HEK293T (cell line): ENCODE data around the gene ADIPOR2.

Experiments used
- CTCF ChIA-PET: fragments of 350-600 bp; formaldehyde crosslinking; extraction: SDS; loops from one replicate; lab custom pipeline; 2021; ENCODE audit warnings: antibody characterized with exemption, inconsistent platforms; lab: Yijun Ruan, JAX
- POLR2A ChIA-PET: fragments of 350-600 bp; formaldehyde crosslinking; extraction: SDS; loops from one replicate; lab custom pipeline; 2020; ENCODE audit warnings: antibody characterized with exemption, inconsistent platforms; lab: Yijun Ruan, JAX
- DNase-seq: peaks from one replicate; pipeline ENCODE4 v3.0.0; 2012; ENCODE audit warnings: mixed read lengths; ENCODE audit errors: extremely low spot score
- ARNT ChIP-seq: fragments of 450-650 bp; IDR thresholded peaks from 2 replicates; pipeline ENCODE4 v1.6.1; 2017; ENCODE audit warnings: mild to moderate bottlenecking
- BHLHE40 ChIP-seq: fragments of 450-650 bp; IDR thresholded peaks from 2 replicates; pipeline ENCODE4 v1.6.1; 2016; ENCODE audit warnings: mild to moderate bottlenecking, moderate library complexity, borderline replicate concordance
- CTBP1 ChIP-seq: fragments of 450-650 bp; IDR thresholded peaks from 2 replicates; pipeline ENCODE4 v1.6.1; 2016; ENCODE audit warnings: borderline replicate concordance
- ELF4 ChIP-seq: fragments of 450-650 bp; IDR thresholded peaks from 2 replicates; pipeline ENCODE4 v1.6.1; 2017; ENCODE audit warnings: antibody characterized with exemption
- FOXA1 ChIP-seq: fragments of 450-650 bp; IDR thresholded peaks from 2 replicates; pipeline ENCODE4 v1.6.1; 2016; ENCODE audit warnings: mild to moderate bottlenecking
- FOXK2 ChIP-seq: fragments of 450-650 bp; IDR thresholded peaks from 2 replicates; pipeline ENCODE4 v1.6.1; 2016; ENCODE audit warnings: mild to moderate bottlenecking
- FOXM1 ChIP-seq: fragments of 450-650 bp; IDR thresholded peaks from 2 replicates; pipeline ENCODE4 v1.6.1; 2017; ENCODE audit warnings: mild to moderate bottlenecking, borderline replicate concordance
- HDGF ChIP-seq: fragments of 450-650 bp; IDR thresholded peaks from 2 replicates; pipeline ENCODE4 v1.6.1; 2017; ENCODE audit warnings: antibody characterized with exemption, borderline replicate concordance
- L3MBTL2 ChIP-seq: fragments of 450-650 bp; conservative IDR thresholded peaks from 2 replicates; pipeline ENCODE4 v1.6.1; 2016; ENCODE audit warnings: mild to moderate bottlenecking
- LEF1 ChIP-seq: fragments of 450-650 bp; IDR thresholded peaks from 2 replicates; pipeline ENCODE4 v1.6.1; 2017; ENCODE audit warnings: mild to moderate bottlenecking, borderline replicate concordance
- NFRKB ChIP-seq: fragments of 450-650 bp; IDR thresholded peaks from 2 replicates; pipeline ENCODE4 v1.6.1; 2016; ENCODE audit warnings: mild to moderate bottlenecking, moderate library complexity
- SP1 ChIP-seq: fragments of 450-650 bp; IDR thresholded peaks from 2 replicates; pipeline ENCODE4 v1.6.1; 2017
- SUZ12 ChIP-seq: fragments of 450-650 bp; IDR thresholded peaks from 2 replicates; pipeline ENCODE4 v1.6.1; 2016; ENCODE audit warnings: mild to moderate bottlenecking
- TARDBP ChIP-seq: fragments of 450-650 bp; IDR thresholded peaks from 2 replicates; pipeline ENCODE4 v1.6.1; 2016
- ZNF384 ChIP-seq: fragments of 450-650 bp; IDR thresholded peaks from 2 replicates; pipeline ENCODE4 v1.6.1; 2016
- TF ChIP-seq, protein P1 (sequence below): fragments of 450-650 bp; IDR thresholded peaks from 2 replicates; pipeline ENCODE4 v1.6.1; 2016

The ADIPOR2 gene

DNA sequence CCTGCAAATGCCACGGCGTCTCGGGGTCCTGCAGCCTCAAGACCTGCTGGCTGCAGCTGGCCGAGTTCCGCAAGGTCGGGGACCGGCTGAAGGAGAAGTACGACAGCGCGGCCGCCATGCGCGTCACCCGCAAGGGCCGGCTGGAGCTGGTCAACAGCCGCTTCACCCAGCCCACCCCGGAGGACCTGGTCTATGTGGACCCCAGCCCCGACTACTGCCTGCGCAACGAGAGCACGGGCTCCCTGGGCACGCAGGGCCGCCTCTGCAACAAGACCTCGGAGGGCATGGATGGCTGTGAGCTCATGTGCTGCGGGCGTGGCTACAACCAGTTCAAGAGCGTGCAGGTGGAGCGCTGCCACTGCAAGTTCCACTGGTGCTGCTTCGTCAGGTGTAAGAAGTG lies 45.1 kb upstream of the ADIPOR2 start:
- CTCF ChIA-PET = interaction anchor here (1.3 kb wide), 1 partner anchor 12 kb away, joined by 4 read pairs; no protein-coding TSS in a partner anchor
- POLR2A ChIA-PET = interaction anchor here (1.5 kb wide), 1 partner anchor 16 kb away, joined by 4 read pairs; no protein-coding TSS in a partner anchor
- DNase-seq = no peak
- no peak for TF ChIP-seq CTBP1
- no peak for TF ChIP-seq ZNF384
- TF ChIP-seq FOXK2 = no peak
- TF ChIP-seq HDGF = no peak
- TF ChIP-seq ARNT = no peak
- no peak for TF ChIP-seq FOXA1
- TF ChIP-seq TARDBP = no peak
- TF ChIP-seq ELF4 = no peak
- no peak for TF ChIP-seq L3MBTL2
- TF ChIP-seq, protein P1, sequence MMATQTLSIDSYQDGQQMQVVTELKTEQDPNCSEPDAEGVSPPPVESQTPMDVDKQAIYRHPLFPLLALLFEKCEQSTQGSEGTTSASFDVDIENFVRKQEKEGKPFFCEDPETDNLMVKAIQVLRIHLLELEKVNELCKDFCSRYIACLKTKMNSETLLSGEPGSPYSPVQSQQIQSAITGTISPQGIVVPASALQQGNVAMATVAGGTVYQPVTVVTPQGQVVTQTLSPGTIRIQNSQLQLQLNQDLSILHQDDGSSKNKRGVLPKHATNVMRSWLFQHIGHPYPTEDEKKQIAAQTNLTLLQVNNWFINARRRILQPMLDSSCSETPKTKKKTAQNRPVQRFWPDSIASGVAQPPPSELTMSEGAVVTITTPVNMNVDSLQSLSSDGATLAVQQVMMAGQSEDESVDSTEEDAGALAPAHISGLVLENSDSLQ = no peak
- no peak for TF ChIP-seq SP1

DNA sequence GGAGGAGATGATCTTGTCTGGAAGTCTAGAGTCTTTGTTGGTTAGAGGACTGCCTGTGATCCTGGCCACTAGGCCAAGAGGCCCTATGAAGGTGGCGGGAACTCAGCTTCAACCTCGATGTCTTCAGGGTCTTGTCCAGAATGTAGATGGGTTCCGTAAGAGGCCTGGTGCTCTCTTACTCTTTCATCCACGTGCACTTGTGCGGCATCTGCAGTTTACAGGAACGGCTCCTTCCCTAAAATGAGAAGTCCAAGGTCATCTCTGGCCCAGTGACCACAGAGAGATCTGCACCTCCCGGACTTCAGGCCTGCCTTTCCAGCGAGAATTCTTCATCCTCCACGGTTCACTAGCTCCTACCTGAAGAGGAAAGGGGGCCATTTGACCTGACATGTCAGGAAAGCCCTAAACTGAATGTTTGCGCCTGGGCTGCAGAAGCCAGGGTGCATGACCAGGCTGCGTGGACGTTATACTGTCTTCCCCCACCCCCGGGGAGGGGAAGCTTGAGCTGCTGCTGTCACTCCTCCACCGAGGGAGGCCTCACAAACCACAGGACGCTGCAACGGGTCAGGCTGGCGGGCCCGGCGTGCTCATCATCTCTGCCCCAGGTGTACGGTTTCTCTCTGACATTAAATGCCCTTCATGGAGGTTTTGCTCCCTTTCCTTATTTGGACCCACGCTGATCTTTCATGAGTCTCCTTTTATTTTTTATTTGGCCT lies 44.1 kb upstream of the ADIPOR2 start:
- POLR2A ChIA-PET = interaction anchor here (1.5 kb wide), 1 partner anchor 15 kb away, joined by 4 read pairs; no protein-coding TSS in a partner anchor
- CTCF ChIA-PET = interaction anchor here (1.2 to 1.3 kb wide), 2 partner anchors 13 to 146 kb away, joined by 3 to 4 read pairs; no protein-coding TSS in a partner anchor
- DNase-seq = no peak
- TF ChIP-seq SP1 = no peak
- no peak for TF ChIP-seq FOXK2
- TF ChIP-seq BHLHE40 = no peak
- no peak for TF ChIP-seq L3MBTL2
- no peak for TF ChIP-seq ELF4
- no peak for TF ChIP-seq FOXM1
- TF ChIP-seq NFRKB = no peak
- no peak for TF ChIP-seq HDGF
- no peak for TF ChIP-seq LEF1
- no peak for TF ChIP-seq SUZ12
- TF ChIP-seq ARNT = no peak
- no peak for TF ChIP-seq FOXA1

DNA sequence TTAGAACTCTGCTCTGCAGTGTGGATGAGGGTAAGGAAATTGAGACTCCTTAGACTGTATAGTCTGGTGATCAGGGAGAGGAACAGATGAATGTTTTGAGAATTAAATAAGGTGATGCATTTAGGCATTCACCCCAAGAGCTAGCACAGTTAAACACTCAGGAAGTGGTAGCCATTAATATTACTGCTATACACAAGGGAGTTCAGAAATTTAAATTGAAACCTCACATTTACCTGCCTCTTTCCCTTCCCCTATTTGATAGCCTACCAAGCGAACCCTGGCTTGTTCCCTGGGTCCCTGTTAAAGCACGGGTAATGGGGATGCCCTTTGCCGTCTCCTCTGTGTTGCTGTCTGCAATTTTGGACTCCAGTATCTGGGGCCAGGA lies 43.6 kb upstream of the ADIPOR2 start:
- CTCF ChIA-PET = interaction anchor here (1.2 to 3.8 kb wide), 2 partner anchors 143 to 145 kb away, joined by 3 to 30 read pairs; no protein-coding TSS in a partner anchor
- no peak for DNase-seq
- TF ChIP-seq L3MBTL2 (no peak), SP1 (no peak), ELF4 (no peak), TARDBP (no peak), FOXK2 (no peak)
- POLR2A ChIA-PET = interaction anchor here (1.8 kb wide), 1 partner anchor 43 kb away, joined by 5 read pairs; no protein-coding TSS in a partner anchor

DNA sequence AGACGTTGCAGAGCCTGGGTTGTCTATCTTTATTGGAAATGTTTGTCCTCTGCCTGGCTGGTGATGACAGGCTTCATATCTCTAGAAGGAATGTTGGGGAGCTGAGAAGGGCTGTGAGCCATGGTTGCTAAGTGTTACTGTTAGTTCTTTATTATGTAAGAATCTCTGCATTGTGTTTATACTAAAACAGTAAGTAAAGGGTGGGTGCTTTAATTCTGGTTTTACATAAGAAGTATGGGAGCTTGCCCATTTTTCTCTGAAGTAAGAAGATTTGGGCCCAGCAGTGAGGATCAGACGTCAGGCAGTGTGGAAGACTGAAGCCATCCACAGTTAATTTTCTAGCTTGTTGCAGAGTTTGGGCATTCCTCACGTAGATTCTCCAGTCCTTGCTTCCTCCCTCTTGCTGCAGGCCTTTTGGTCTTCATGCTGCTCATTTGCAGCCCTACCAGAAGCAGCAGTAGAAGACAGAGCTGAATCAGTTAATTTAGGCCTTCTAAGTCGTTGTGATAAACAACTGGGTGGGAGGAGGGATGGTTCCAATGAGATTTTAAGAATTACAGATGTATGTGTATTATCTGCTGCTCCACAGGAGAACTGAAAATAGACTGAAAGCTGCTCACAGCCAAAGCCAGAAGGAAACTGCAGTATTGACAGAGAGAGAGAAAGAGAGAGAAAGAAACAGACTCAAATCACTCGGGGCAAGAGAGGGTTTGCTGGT lies 40.5 kb upstream of the ADIPOR2 start:
- no peak for TF ChIP-seq TARDBP
- TF ChIP-seq ARNT = no peak
- TF ChIP-seq ELF4 = no peak
- TF ChIP-seq HDGF = no peak
- no peak for DNase-seq
- ChIA-PET CTCF (interaction anchor here (3.8 kb wide), 1 partner anchor 140 kb away, joined by 30 read pairs; no protein-coding TSS in a partner anchor), POLR2A (interaction anchor here (1.0 kb wide), 1 partner anchor 11 kb away, joined by 4 read pairs; no protein-coding TSS in a partner anchor)

DNA sequence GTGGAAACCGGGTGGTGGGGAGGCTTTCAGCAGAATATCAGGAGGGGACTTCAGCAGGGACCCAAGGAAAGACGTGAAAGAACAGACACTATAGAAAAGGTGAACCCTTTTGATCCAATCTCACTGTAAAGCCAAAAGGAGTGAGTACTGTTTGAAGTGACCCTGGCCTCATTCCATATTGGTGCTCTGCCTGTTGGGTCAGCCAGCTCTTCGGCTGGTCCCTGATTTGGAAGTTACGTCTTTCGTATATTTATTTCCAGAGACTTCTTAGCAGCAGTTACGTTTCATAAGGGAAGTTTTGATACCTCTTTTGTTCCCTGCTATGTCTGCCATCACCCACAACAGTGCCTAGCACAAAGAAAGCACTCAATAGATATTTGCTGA lies 39.9 kb upstream of the ADIPOR2 start:
- no peak for DNase-seq
- TF ChIP-seq NFRKB (no peak), FOXK2 (no peak), BHLHE40 (no peak), L3MBTL2 (no peak), SP1 (no peak), ELF4 (no peak)
- TF ChIP-seq, protein P1 = no peak
- ChIA-PET CTCF (interaction anchor here (3.8 kb wide), 1 partner anchor 140 kb away, joined by 30 read pairs; no protein-coding TSS in a partner anchor), POLR2A (interaction anchor here (1.0 kb wide), 1 partner anchor 11 kb away, joined by 4 read pairs; no protein-coding TSS in a partner anchor)

DNA sequence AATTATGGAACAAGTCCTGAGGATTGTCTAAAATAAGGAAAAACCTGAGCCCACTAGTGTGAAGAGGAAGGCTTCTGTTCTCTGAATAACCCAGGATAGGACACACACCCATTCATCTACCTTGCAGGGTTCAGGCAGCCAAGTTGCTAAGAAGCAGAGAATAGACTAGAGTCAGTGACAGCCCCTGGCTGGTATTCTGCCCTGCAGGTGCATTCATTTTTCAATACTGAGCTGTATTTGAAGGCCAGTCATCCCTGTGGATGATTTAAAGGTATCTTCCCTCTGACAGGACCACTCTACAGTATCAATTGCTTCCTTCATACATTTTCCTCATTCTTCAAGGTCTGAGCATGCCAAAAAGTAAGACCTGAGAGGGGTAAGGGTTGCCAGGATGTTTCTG lies 38.9 kb upstream of the ADIPOR2 start:
- TF ChIP-seq FOXK2 (no peak), SP1 (no peak), FOXA1 (no peak), ARNT (no peak), HDGF (no peak), CTBP1 (no peak)
- ChIA-PET POLR2A (interaction anchor here (1.8 kb wide), 1 partner anchor 38 kb away, joined by 6 read pairs; no protein-coding TSS in a partner anchor), CTCF (interaction anchor here (0.7 to 5.3 kb wide), 3 partner anchors 136 to 709 kb away, joined by 3 to 93 read pairs (median 3); no protein-coding TSS in a partner anchor)
- DNase-seq = no peak
